BE2C (cell line): ENCODE data around the gene F13A1.

Source experiments
- DNase-seq: peaks from one replicate; pipeline ENCODE4 v3.0.0-alpha.2; 2020
- H3K27me3 ChIP-seq: fragments of 250-450 bp; sonication (Bioruptor Pico); 2 replicates; pipeline ENCODE4 v1.5.1; 2020; ENCODE audit warnings: mild to moderate bottlenecking
- H3K36me3 ChIP-seq: fragments of 250-450 bp; sonication (Bioruptor Pico); 2 replicates; pipeline ENCODE4 v1.5.1; 2020; ENCODE audit warnings: mild to moderate bottlenecking
- H3K4me1 ChIP-seq: fragments of 250-450 bp; sonication (Bioruptor Pico); 2 replicates; pipeline ENCODE4 v1.5.1; 2020
- H3K4me3 ChIP-seq: 2 replicates; pipeline ENCODE4 v1.5.1; 2011; ENCODE audit warnings: low read depth, low read length
- H3K9me3 ChIP-seq: fragments of 250-450 bp; sonication (Bioruptor Pico); 2 replicates; pipeline ENCODE4 v1.5.1; 2020
- CTCF ChIP-seq: IDR thresholded peaks from 2 replicates; pipeline ENCODE4 v1.5.1; 2012; ENCODE audit warnings: mild to moderate bottlenecking, low read depth, low read length

Gene F13A1

GRCh38 chr6:6285679-6286078 lies 34.8 kb downstream of the F13A1 start:
- Histone ChIP-seq H3K36me3 (no peaks in the 10 kb centered on the region), H3K4me1 (no peaks in the 10 kb centered on the region), H3K9me3 (no peaks in the 10 kb centered on the region), H3K4me3 (no peak overlapping the region), H3K27me3 (no peaks in the 10 kb centered on the region)
- no peak for DNase-seq
- TF ChIP-seq CTCF: no peak

GRCh38 chr6:6284221-6284966 lies 36.1 kb downstream of the F13A1 start:
- DNase-seq: no peak
- H3K4me1 ChIP-seq: no peaks in the 10 kb centered on the region
- no peaks in the 10 kb centered on the region for H3K27me3 ChIP-seq
- TF ChIP-seq CTCF: no peak
- no peaks in the 10 kb centered on the region for H3K36me3 ChIP-seq
- no peak overlapping the region for H3K4me3 ChIP-seq
- no peaks in the 10 kb centered on the region for H3K9me3 ChIP-seq

GRCh38 chr6:6283746-6284145 lies 36.7 kb downstream of the F13A1 start:
- H3K9me3 ChIP-seq: no peaks in the 10 kb centered on the region
- no peaks in the 10 kb centered on the region for H3K4me1 ChIP-seq
- no peak overlapping the region for H3K4me3 ChIP-seq
- H3K27me3 ChIP-seq: no peaks in the 10 kb centered on the region
- TF ChIP-seq CTCF: no peak
- no peaks in the 10 kb centered on the region for H3K36me3 ChIP-seq
- no peak for DNase-seq

- Histone ChIP-seq H3K9me3 (no peaks in the 10 kb centered on the region), H3K36me3 (no peaks in the 10 kb centered on the region), H3K4me3 (no peak overlapping the region), H3K27me3 (no peaks in the 10 kb centered on the region), H3K4me1 (no peaks in the 10 kb centered on the region)
- no peak for TF ChIP-seq CTCF
- no peak for DNase-seq
Observed at GRCh38 chr6:6282716-6283115, 37.7 kb downstream of the F13A1 start.

- no peak for DNase-seq
- Histone ChIP-seq H3K4me1 (no peaks in the 10 kb centered on the region), H3K36me3 (no peaks in the 10 kb centered on the region), H3K4me3 (no peak overlapping the region), H3K9me3 (no peaks in the 10 kb centered on the region), H3K27me3 (no peaks in the 10 kb centered on the region)
- TF ChIP-seq CTCF: no peak
Observed at GRCh38 chr6:6277413-6277812, 43.0 kb downstream of the F13A1 start.

- no peak for TF ChIP-seq CTCF
- Histone ChIP-seq H3K4me1 (no peaks in the 10 kb centered on the region), H3K4me3 (no peak overlapping the region), H3K27me3 (no peaks in the 10 kb centered on the region), H3K36me3 (no peaks in the 10 kb centered on the region), H3K9me3 (no peaks in the 10 kb centered on the region)
- no peak for DNase-seq
Observed at GRCh38 chr6:6270948-6271535, 49.4 kb downstream of the F13A1 start.
